PC-3 (cell line): Measurements from ENCODE around the gene NSMCE1. TPM values are rescaled to one million over a fixed set of nuclear protein-coding genes. Genes with fewer than 3 reads are reported as not detected.

Experiments used
- ATAC-seq: fragments of 200-7000 bp; cut with Tn5 transposase; 2 replicates; pipeline ENCODE4 v1.9.1; 2020; ENCODE audit warnings: mild to moderate bottlenecking, moderate library complexity
- BruUV-seq: library from RNA; stranded (reverse); fragments of 400-500 nt; replicated peaks from 2 replicates; lab custom pipeline; 2021; lab: Mats Ljungman, UMichigan
- CTCF ChIA-PET: fragments of 300-600 bp; sonication (Branson Sonifier 250); formaldehyde crosslinking; loops from one replicate; lab custom pipeline; 2022; ENCODE audit warnings: antibody characterized with exemption; lab: Charles Lee
- POLR2A ChIA-PET: fragments of 300-600 bp; sonication (Branson Sonifier 250); formaldehyde crosslinking; loops from one replicate; lab custom pipeline; 2022; ENCODE audit warnings: antibody characterized with exemption; ENCODE audit not compliant: unreplicated experiment; lab: Charles Lee
- DNase-seq: peaks from one replicate; pipeline ENCODE4 v3.0.0-alpha.2; 2015
- H2AFZ ChIP-seq: fragments of 300-600 bp; sonication (generic); 2 replicates; pipeline ENCODE4 v1.6.0; 2016; ENCODE audit warnings: antibody characterized with exemption, low read length
- H3F3A ChIP-seq: fragments of 300-600 bp; sonication (generic); one replicate; pipeline ENCODE4 v1.6.0; 2017; ENCODE audit warnings: antibody characterized with exemption, low read length, control low read depth, mild to moderate bottlenecking; ENCODE audit not compliant: unreplicated experiment
- H3K27ac ChIP-seq: fragments of 300-600 bp; sonication (generic); 2 replicates; pipeline ENCODE4 v1.5.1; 2016; ENCODE audit warnings: mild to moderate bottlenecking, low read length
- H3K27me3 ChIP-seq: fragments of 300-600 bp; sonication (generic); 2 replicates; pipeline ENCODE4 v1.6.1; 2016; ENCODE audit warnings: low read length, mixed read lengths
- H3K36me3 ChIP-seq: fragments of 300-600 bp; sonication (generic); 2 replicates; pipeline ENCODE4 v1.6.1; 2016; ENCODE audit warnings: low read depth, mixed run types, low read length, mixed read lengths
- H3K4me1 ChIP-seq: fragments of 300-600 bp; sonication (generic); 2 replicates; pipeline ENCODE4 v1.5.1; 2016; ENCODE audit warnings: low read length; ENCODE audit not compliant: insufficient read depth
- H3K4me2 ChIP-seq: fragments of 300-600 bp; sonication (generic); 2 replicates; pipeline ENCODE4 v1.6.0; 2016; ENCODE audit warnings: low read length
- H3K4me3 ChIP-seq: fragments of 300-600 bp; sonication (generic); 2 replicates; pipeline ENCODE4 v1.5.1; 2016; ENCODE audit warnings: mild to moderate bottlenecking, low read length, mixed read lengths
- H3K79me2 ChIP-seq: fragments of 300-600 bp; sonication (generic); 2 replicates; pipeline ENCODE4 v1.6.1; 2017; ENCODE audit warnings: low read length, mixed read lengths
- H3K9ac ChIP-seq: fragments of 300-600 bp; sonication (generic); 2 replicates; pipeline ENCODE4 v1.6.0; 2016; ENCODE audit warnings: mild to moderate bottlenecking, low read length
- H3K9me2 ChIP-seq: fragments of 300-600 bp; sonication (generic); replicated peaks from 2 replicates; pipeline ENCODE4 v1.6.1; 2016; ENCODE audit warnings: mixed run types, low read length, mixed read lengths
- H3K9me3 ChIP-seq: fragments of 300-600 bp; sonication (generic); 2 replicates; pipeline ENCODE4 v1.6.1; 2016; ENCODE audit warnings: low read length, mixed read lengths
- H4K20me1 ChIP-seq: fragments of 300-600 bp; sonication (generic); 2 replicates; pipeline ENCODE4 v1.6.1; 2016; ENCODE audit warnings: low read length, mixed read lengths
- CTCF ChIP-seq: fragments of 300-600 bp; sonication (generic); conservative IDR thresholded peaks from 2 replicates; pipeline ENCODE4 v1.5.1; 2017; ENCODE audit warnings: antibody characterized with exemption, low read depth, mild to moderate bottlenecking, low read length
- EZH2 ChIP-seq: fragments of 300-600 bp; sonication (generic); IDR thresholded peaks from one replicate; pipeline ENCODE4 v1.6.1; 2017; ENCODE audit warnings: antibody characterized with exemption, mild to moderate bottlenecking, low read length; ENCODE audit not compliant: unreplicated experiment
- EZH2phosphoT487 ChIP-seq: fragments of 300-600 bp; sonication (generic); IDR thresholded peaks from 2 replicates; pipeline ENCODE4 v1.6.1; 2018; ENCODE audit warnings: mild to moderate bottlenecking, antibody characterized with exemption, low read length, borderline replicate concordance
- intact Hi-C: fragments of 100-400 bp; cut with micrococcal nuclease; formaldehyde crosslinking; loops from 2 replicates; pipeline ENCODE4 v1.9.0; 2023
- total RNA-seq: library from RNA; depleted of rRNA; stranded (reverse); fragments of >200 nt; gene quantifications from 2 replicates; pipeline ENCODE4 v1.2.3, GENCODE V29; 2014

Gene NSMCE1
- total RNA-seq, 1 experiment from 2014 or later, result 32.5 TPM

GRCh38 chr16:27222249-27223225, 46.0 kb downstream of the NSMCE1 start:
- intact Hi-C loops, result no loop called here
- no peaks in the 10 kb centered on the region for H3K27me3 ChIP-seq
- CTCF ChIA-PET, result interaction anchor here (0.8 kb wide), 1 partner anchor 146 kb away, joined by 3 read pairs; no protein-coding TSS in a partner anchor
- peak; percentile 73 for ATAC-seq
- BruUV-seq, result no TSS peak
- H3K27ac ChIP-seq, result no peak overlapping the region
- no peaks in the 10 kb centered on the region for H3K36me3 ChIP-seq
- POLR2A ChIA-PET, result interaction anchor here (0.6 kb wide), 1 partner anchor 69 kb away, joined by 4 read pairs; no protein-coding TSS in a partner anchor
- H3K9me2 ChIP-seq, result no peaks in the 10 kb centered on the region
- H4K20me1 ChIP-seq, result no peaks in the 10 kb centered on the region
- H3K9ac ChIP-seq, result no peak overlapping the region
- H3K79me2 ChIP-seq, result no peaks in the 10 kb centered on the region
- peak; percentile 26 for DNase-seq
- no peak overlapping the region for H3K4me3 ChIP-seq
- H3F3A ChIP-seq, result no peaks in the 10 kb centered on the region
- H3K4me1 ChIP-seq, result no peaks in the 10 kb centered on the region
- H2AFZ ChIP-seq, result no peak overlapping the region
- no peaks in the 10 kb centered on the region for H3K9me3 ChIP-seq
- no peak overlapping the region for H3K4me2 ChIP-seq
- no peak for TF ChIP-seq EZH2
- TF ChIP-seq CTCF, result no peak
- TF ChIP-seq EZH2phosphoT487, result no peak

- Histone ChIP-seq H3F3A (no peaks in the 10 kb centered on the region), H3K27me3 (no peaks in the 10 kb centered on the region), H3K79me2 (no peaks in the 10 kb centered on the region), H3K36me3 (no peaks in the 10 kb centered on the region), H3K27ac (no peak overlapping the region), H2AFZ (no peak overlapping the region), H3K9me2 (no peaks in the 10 kb centered on the region), H3K9ac (no peak overlapping the region), H3K4me2 (no peak overlapping the region), H3K9me3 (no peaks in the 10 kb centered on the region), H3K4me1 (no peaks in the 10 kb centered on the region), H4K20me1 (no peaks in the 10 kb centered on the region), H3K4me3 (no peak overlapping the region)
- no TSS peak for BruUV-seq
- no peak for TF ChIP-seq EZH2phosphoT487
- TF ChIP-seq EZH2, result no peak
- TF ChIP-seq CTCF, result no peak
- DNase-seq (no peak), ATAC-seq (no peak)
- intact Hi-C loops, result no loop called here
- ChIA-PET CTCF (interaction anchor here (0.6 kb wide), 1 partner anchor 146 kb away, joined by 3 read pairs; no protein-coding TSS in a partner anchor), POLR2A (interaction anchor here (0.6 kb wide), 1 partner anchor 69 kb away, joined by 4 read pairs; no protein-coding TSS in a partner anchor)
Measured at GRCh38 chr16:27221576-27222248, 46.9 kb downstream of the NSMCE1 start.
